Body of pancreas (tissue), 4 donors: ENCODE data around the gene RAMP3.

Source experiments
- CTCF ChIP-seq, 7 experiments: fragments of 450-650 bp in 4 of 7; fragments of 200-600 bp in 3 of 7; sonication (generic) in 3 of 7; IDR thresholded peaks; one replicate each; pipeline ENCODE4 v1.5.1; 2016 to 2019; ENCODE audit warnings: antibody characterized with exemption in 7 of 7
- POLR2A ChIP-seq, 3 donors: fragments of 450-650 bp; IDR thresholded peaks; one replicate each; pipeline ENCODE4 v1.6.1; 2016; ENCODE audit warnings: antibody characterized with exemption in 3 of 3, mild to moderate bottlenecking in 2 of 3

- no peak for TF ChIP-seq POLR2A (IDR thresholded peaks at IDR 0.05)
- no peak for TF ChIP-seq CTCF (IDR thresholded peaks at IDR 0.05)
These were observed 26.2 kb downstream of the RAMP3 start for GRCh38 chr7:45183711-45184210.
